ENCODE results near the gene MRGPRG.

Gene MRGPRG

GRCh38 chr11:3220101-3220500, 1.5 kb upstream of the MRGPRG start:
- Histone ChIP-seq H3K36me3 (no peaks in the 10 kb centered on the region), H3K27ac (no peak overlapping the region), H3K9me3 (no peaks in the 10 kb centered on the region), H3K4me3 (no peak overlapping the region), H3K4me1 (peaks cover 0 to 14% (median 6%) of the 10 kb centered on the region in 4 donors), H3K27me3 (peaks cover 0 to 91% of the 10 kb centered on the region in 2 donors)
- no peak for TF ChIP-seq CTCF (IDR thresholded peaks at IDR 0.05)
- DNase-seq = no peak
- intact Hi-C loops (cut with DNase I; ENCODE audit: low total_unique reads) = loop anchor here (5.0 kb wide), 1 partner anchor 183 kb away; no protein-coding TSS in a partner anchor

- H3K9me3 ChIP-seq = no peaks in the 10 kb centered on the region
- intact Hi-C loops (cut with DNase I; ENCODE audit: low total_unique reads) = loop anchor here (5.0 to 10.0 kb wide), 2 partner anchors 47 to 115 kb away; no protein-coding TSS in a partner anchor
- no peak overlapping the region for H3K27ac ChIP-seq
- no peak overlapping the region for H3K4me3 ChIP-seq
- peak in 1 of 2 donors; percentile 58 for DNase-seq
- no peaks in the 10 kb centered on the region for H3K36me3 ChIP-seq
- peaks cover 0 to 90% of the 10 kb centered on the region in 2 donors for H3K27me3 ChIP-seq
- TF ChIP-seq CTCF (IDR thresholded peaks at IDR 0.05) = no peak
- H3K4me1 ChIP-seq = peaks cover 0 to 14% (median 6%) of the 10 kb centered on the region in 4 donors
Measured at GRCh38 chr11:3219281-3219892, 774 bp upstream of the MRGPRG start.

GRCh38 chr11:3217818-3218482, 663 bp downstream of the MRGPRG start:
- Histone ChIP-seq H3K4me1 (peaks cover 0 to 14% (median 6%) of the 10 kb centered on the region in 4 donors), H3K27me3 (peaks cover 0 to 86% of the 10 kb centered on the region in 2 donors), H3K9me3 (no peaks in the 10 kb centered on the region), H3K27ac (no peak overlapping the region), H3K4me3 (no peak overlapping the region), H3K36me3 (no peaks in the 10 kb centered on the region)
- intact Hi-C loops (cut with DNase I; ENCODE audit: low total_unique reads) = loop anchor here (5.0 to 10.0 kb wide), 2 partner anchors 46 to 113 kb away; no protein-coding TSS in a partner anchor
- peak; percentile 15 to 56 for DNase-seq
- TF ChIP-seq CTCF (IDR thresholded peaks at IDR 0.05) = no peak

GRCh38 chr11:3216027-3216525, 2.5 kb downstream of the MRGPRG start:
- intact Hi-C loops (cut with DNase I; ENCODE audit: low total_unique reads) = loop anchor here (5.0 to 10.0 kb wide), 2 partner anchors 44 to 111 kb away; no protein-coding TSS in a partner anchor
- TF ChIP-seq CTCF (IDR thresholded peaks at IDR 0.05) = no peak
- peak; percentile 10 to 32 for DNase-seq

GRCh38 chr11:3215346-3216026, 3.1 kb downstream of the MRGPRG start:
- H3K9me3 ChIP-seq = peaks cover 0 to 11% (median 8%) of the 10 kb centered on the region in 3 donors
- no peak overlapping the region for H3K4me3 ChIP-seq
- no peak overlapping the region for H3K27ac ChIP-seq
- DNase-seq = peak; percentile 7 to 60
- no peaks in the 10 kb centered on the region for H3K36me3 ChIP-seq
- H3K4me1 ChIP-seq = peaks cover 0 to 6% (median 2%) of the 10 kb centered on the region in 4 donors
- no peak for TF ChIP-seq CTCF (IDR thresholded peaks at IDR 0.05)
- H3K27me3 ChIP-seq = peaks cover 0 to 62% of the 10 kb centered on the region in 2 donors
- intact Hi-C loops (cut with DNase I; ENCODE audit: low total_unique reads) = loop anchor here (5.0 to 10.0 kb wide), 2 partner anchors 43 to 111 kb away; no protein-coding TSS in a partner anchor

More at GRCh38 chr11:3216027-3216525, 2.5 kb downstream of the MRGPRG start:
- no peak overlapping the region for H3K27ac ChIP-seq
- H3K4me3 ChIP-seq = no peak overlapping the region
- H3K27me3 ChIP-seq = peaks cover 0 to 68% of the 10 kb centered on the region in 2 donors
- peaks cover 0 to 10% (median 5%) of the 10 kb centered on the region in 4 donors for H3K4me1 ChIP-seq
- H3K36me3 ChIP-seq = no peaks in the 10 kb centered on the region
- H3K9me3 ChIP-seq = peaks cover 0 to 8% (median 8%) of the 10 kb centered on the region in 3 donors
